ENCODE data around the gene SCTR. TPM values are rescaled to one million over a fixed set of nuclear protein-coding genes. Genes with fewer than 3 reads are reported as not detected.

Gene SCTR
- total RNA-seq, 1 donor from 2014 or later, result not detected

GRCh38 chr2:119520696-119521432 is 3.4 kb downstream of the SCTR start:
- DNase-seq (ENCODE audit: extremely low spot score, unreplicated experiment), result peak; percentile 49
- H3K36me3 Mint-ChIP-seq (ENCODE audit: unreplicated experiment), result no peaks in the 10 kb centered on the region
- no peaks in the 10 kb centered on the region for H3K4me1 Mint-ChIP-seq (ENCODE audit: unreplicated experiment)
- H3K9me3 Mint-ChIP-seq (ENCODE audit: unreplicated experiment), result no peaks in the 10 kb centered on the region
- H3K27me3 Mint-ChIP-seq (ENCODE audit: unreplicated experiment), result peaks cover 43% of the 10 kb centered on the region
- no peak overlapping the region for H3K27ac Mint-ChIP-seq (ENCODE audit: unreplicated experiment)
- no peak overlapping the region for H3K4me3 Mint-ChIP-seq (ENCODE audit: unreplicated experiment)
- no peak for TF ChIP-seq CTCF (IDR thresholded peaks at IDR 0.05)

- Mint-ChIP-seq H3K36me3 (ENCODE audit: unreplicated experiment) (no peaks in the 10 kb centered on the region), H3K4me1 (ENCODE audit: unreplicated experiment) (no peaks in the 10 kb centered on the region), H3K27me3 (ENCODE audit: unreplicated experiment) (peaks cover 28% of the 10 kb centered on the region), H3K27ac (ENCODE audit: unreplicated experiment) (no peak overlapping the region), H3K9me3 (ENCODE audit: unreplicated experiment) (no peaks in the 10 kb centered on the region), H3K4me3 (ENCODE audit: unreplicated experiment) (no peak overlapping the region)
- TF ChIP-seq CTCF (IDR thresholded peaks at IDR 0.05), result no peak
- peak; percentile 60 for DNase-seq (ENCODE audit: extremely low spot score, unreplicated experiment)
These were observed 5.2 kb downstream of the SCTR start for GRCh38 chr2:119519057-119519408.

GRCh38 chr2:119518401-119519056 is 5.8 kb downstream of the SCTR start:
- H3K27ac Mint-ChIP-seq (ENCODE audit: unreplicated experiment), result no peak overlapping the region
- H3K4me1 Mint-ChIP-seq (ENCODE audit: unreplicated experiment), result no peaks in the 10 kb centered on the region
- H3K27me3 Mint-ChIP-seq (ENCODE audit: unreplicated experiment), result peaks cover 24% of the 10 kb centered on the region
- no peaks in the 10 kb centered on the region for H3K36me3 Mint-ChIP-seq (ENCODE audit: unreplicated experiment)
- peak; percentile 62 for DNase-seq (ENCODE audit: extremely low spot score, unreplicated experiment)
- no peak overlapping the region for H3K4me3 Mint-ChIP-seq (ENCODE audit: unreplicated experiment)
- no peak for TF ChIP-seq CTCF (IDR thresholded peaks at IDR 0.05)
- H3K9me3 Mint-ChIP-seq (ENCODE audit: unreplicated experiment), result no peaks in the 10 kb centered on the region

- Mint-ChIP-seq H3K27ac (ENCODE audit: unreplicated experiment) (no peak overlapping the region), H3K27me3 (ENCODE audit: unreplicated experiment) (peaks cover 14% of the 10 kb centered on the region), H3K9me3 (ENCODE audit: unreplicated experiment) (no peaks in the 10 kb centered on the region), H3K4me3 (ENCODE audit: unreplicated experiment) (no peak overlapping the region), H3K36me3 (ENCODE audit: unreplicated experiment) (no peaks in the 10 kb centered on the region), H3K4me1 (ENCODE audit: unreplicated experiment) (no peaks in the 10 kb centered on the region)
- TF ChIP-seq CTCF (IDR thresholded peaks at IDR 0.05), result peak; percentile 41
- no peak for DNase-seq (ENCODE audit: extremely low spot score, unreplicated experiment)
These were observed 6.8 kb downstream of the SCTR start for GRCh38 chr2:119517433-119517832.

GRCh38 chr2:119516121-119516520 is 8.2 kb downstream of the SCTR start:
- Mint-ChIP-seq H3K4me1 (ENCODE audit: unreplicated experiment) (no peaks in the 10 kb centered on the region), H3K4me3 (ENCODE audit: unreplicated experiment) (no peak overlapping the region), H3K27me3 (ENCODE audit: unreplicated experiment) (peaks cover 6% of the 10 kb centered on the region)

More at GRCh38 chr2:119516121-119516520, 8.2 kb downstream of the SCTR start:
- Mint-ChIP-seq H3K36me3 (ENCODE audit: unreplicated experiment) (no peaks in the 10 kb centered on the region), H3K27ac (ENCODE audit: unreplicated experiment) (no peak overlapping the region), H3K9me3 (ENCODE audit: unreplicated experiment) (no peaks in the 10 kb centered on the region)
- no peak for DNase-seq (ENCODE audit: extremely low spot score, unreplicated experiment)
- TF ChIP-seq CTCF (IDR thresholded peaks at IDR 0.05), result no peak

All from osteocyte (in vitro differentiated cells).